ENCODE measurements around the gene ISG20L2.

Gene ISG20L2

GRCh38 chr1:156745881-156746280 lies 17.3 kb upstream of the ISG20L2 start:
- no peak for ATAC-seq
- TF ChIP-seq PPARA (CRISPR knock-in tag; IDR thresholded peaks at IDR 0.05; ENCODE audit: borderline replicate concordance) (no peak), GLIS3 (CRISPR knock-in tag; IDR thresholded peaks at IDR 0.05) (no peak), ESRRG (CRISPR knock-in tag; IDR thresholded peaks at IDR 0.05) (no peak), SNAI2 (CRISPR knock-in tag; IDR thresholded peaks at IDR 0.05) (no peak), ISL1 (CRISPR knock-in tag; IDR thresholded peaks at IDR 0.05) (no peak), ARNTL (CRISPR knock-in tag; IDR thresholded peaks at IDR 0.05; ENCODE audit: borderline replicate concordance, low read depth) (no peak), TCF4 (CRISPR knock-in tag; IDR thresholded peaks at IDR 0.05; ENCODE audit: borderline replicate concordance) (no peak), OSR1 (CRISPR knock-in tag; IDR thresholded peaks at IDR 0.05) (no peak), BACH2 (CRISPR knock-in tag; IDR thresholded peaks at IDR 0.05; ENCODE audit: borderline replicate concordance) (no peak), ZC3H10 (CRISPR knock-in tag; IDR thresholded peaks at IDR 0.05) (no peak), RARB (CRISPR knock-in tag; IDR thresholded peaks at IDR 0.05) (no peak), POU6F1 (CRISPR knock-in tag; IDR thresholded peaks at IDR 0.05; ENCODE audit: borderline replicate concordance, low read depth) (no peak), TOX (CRISPR knock-in tag; IDR thresholded peaks at IDR 0.05; ENCODE audit: borderline replicate concordance) (no peak), ZFP30 (CRISPR knock-in tag; IDR thresholded peaks at IDR 0.05) (no peak), CSDC2 (CRISPR knock-in tag; IDR thresholded peaks at IDR 0.05) (no peak), TSHZ2 (CRISPR knock-in tag; IDR thresholded peaks at IDR 0.05) (no peak), CREB5 (CRISPR knock-in tag; IDR thresholded peaks at IDR 0.05; ENCODE audit: low read depth) (no peak), ZNF8 (CRISPR knock-in tag; IDR thresholded peaks at IDR 0.05) (no peak), PATZ1 (CRISPR knock-in tag; IDR thresholded peaks at IDR 0.05; ENCODE audit: borderline replicate concordance) (no peak)

GRCh38 chr1:156744786-156745419 lies 16.3 kb upstream of the ISG20L2 start:
- TF ChIP-seq BACH2 (CRISPR knock-in tag; IDR thresholded peaks at IDR 0.05; ENCODE audit: borderline replicate concordance): no peak
- TF ChIP-seq POU6F1 (CRISPR knock-in tag; IDR thresholded peaks at IDR 0.05; ENCODE audit: borderline replicate concordance, low read depth): no peak
- TF ChIP-seq ZNF70 (CRISPR knock-in tag; IDR thresholded peaks at IDR 0.05): no peak
- no peak for TF ChIP-seq ZFP3 (CRISPR knock-in tag; IDR thresholded peaks at IDR 0.05)
- no peak for TF ChIP-seq GLIS3 (CRISPR knock-in tag; IDR thresholded peaks at IDR 0.05)
- TF ChIP-seq SNAI2 (CRISPR knock-in tag; IDR thresholded peaks at IDR 0.05): no peak
- TF ChIP-seq CSRNP3 (CRISPR knock-in tag; IDR thresholded peaks at IDR 0.05): no peak
- no peak for TF ChIP-seq ZFP30 (CRISPR knock-in tag; IDR thresholded peaks at IDR 0.05)
- TF ChIP-seq PPARA (CRISPR knock-in tag; IDR thresholded peaks at IDR 0.05; ENCODE audit: borderline replicate concordance): no peak
- no peak for TF ChIP-seq ARNTL (CRISPR knock-in tag; IDR thresholded peaks at IDR 0.05; ENCODE audit: borderline replicate concordance, low read depth)
- TF ChIP-seq RARB (CRISPR knock-in tag; IDR thresholded peaks at IDR 0.05): no peak
- ATAC-seq: no peak

Data from SK-N-SH treated with all-trans-retinoic acid at 6 μM for 48 hours (cell line).